Brain microvascular endothelial cell (primary cell): ENCODE results near the gene TMEM95.

Experiments used
- DNase-seq: peaks from one replicate; pipeline ENCODE4 v3.0.0-alpha.2; 2020
- H3K27ac ChIP-seq: fragments of 250-450 bp; sonication (Bioruptor Pico); 2 replicates; pipeline ENCODE4 v1.5.1; 2020; ENCODE audit warnings: mild to moderate bottlenecking, moderate library complexity
- H3K27me3 ChIP-seq: fragments of 250-450 bp; sonication (Bioruptor Pico); replicated peaks from 2 replicates; pipeline ENCODE4 v1.5.1; 2020; ENCODE audit warnings: mild to moderate bottlenecking
- H3K36me3 ChIP-seq: fragments of 250-450 bp; sonication (Bioruptor Pico); replicated peaks from 2 replicates; pipeline ENCODE4 v1.5.1; 2020; ENCODE audit warnings: mild to moderate bottlenecking
- H3K4me3 ChIP-seq: 2 replicates; pipeline ENCODE4 v1.5.1; 2011; ENCODE audit warnings: low read depth, mild to moderate bottlenecking, control low read depth, low read length, moderate library complexity
- in situ Hi-C: cut with HindIII; loops from 2 replicates; pipeline ENCODE4 v1.10.0; 2017; ENCODE audit warnings: low sequenced_read_pairs, low pct_ligation_motif_present
- TF ChIP-seq, protein P1 (sequence below): IDR thresholded peaks from 2 replicates; pipeline ENCODE4 v1.5.1; 2011; ENCODE audit warnings: low read depth, mild to moderate bottlenecking, moderate library complexity, low read length, control low read depth, inconsistent platforms; ENCODE audit errors: missing control alignments

TMEM95 gene

DNA sequence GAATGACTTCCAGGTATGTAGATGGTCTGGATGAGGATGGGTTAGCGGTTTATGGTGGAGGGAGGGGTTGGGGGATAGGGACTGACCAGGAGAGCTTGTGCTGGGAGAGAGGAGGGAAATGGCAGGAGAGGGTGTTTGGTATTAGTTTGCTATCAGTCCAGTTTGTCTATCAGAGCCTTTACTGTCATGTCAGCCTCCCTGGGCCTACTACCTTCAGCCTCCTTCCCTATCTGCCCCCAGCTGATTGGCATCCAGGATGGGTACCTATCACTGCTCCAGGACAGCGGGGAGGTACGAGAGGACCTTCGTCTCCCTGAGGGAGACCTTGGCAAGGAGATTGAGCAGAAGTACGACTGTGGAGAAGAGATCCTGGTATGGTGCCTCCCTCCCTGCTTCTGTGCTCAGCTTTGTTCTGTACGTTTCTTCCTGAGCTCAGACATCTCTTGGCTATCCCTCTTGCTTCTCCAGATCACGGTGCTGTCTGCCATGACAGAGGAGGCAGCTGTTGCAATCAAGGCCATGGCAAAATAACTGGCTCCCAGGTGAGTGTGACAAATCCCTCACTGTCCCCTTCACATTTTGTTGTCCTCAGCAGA, 43.7 kb upstream of the TMEM95 start:
- Histone ChIP-seq H3K36me3 (peaks cover 58% of the 10 kb centered on the region), H3K27me3 (no peaks in the 10 kb centered on the region), H3K27ac (no peak overlapping the region), H3K4me3 (no peak overlapping the region)
- in situ Hi-C loops, result no loop called here
- TF ChIP-seq, protein P1, sequence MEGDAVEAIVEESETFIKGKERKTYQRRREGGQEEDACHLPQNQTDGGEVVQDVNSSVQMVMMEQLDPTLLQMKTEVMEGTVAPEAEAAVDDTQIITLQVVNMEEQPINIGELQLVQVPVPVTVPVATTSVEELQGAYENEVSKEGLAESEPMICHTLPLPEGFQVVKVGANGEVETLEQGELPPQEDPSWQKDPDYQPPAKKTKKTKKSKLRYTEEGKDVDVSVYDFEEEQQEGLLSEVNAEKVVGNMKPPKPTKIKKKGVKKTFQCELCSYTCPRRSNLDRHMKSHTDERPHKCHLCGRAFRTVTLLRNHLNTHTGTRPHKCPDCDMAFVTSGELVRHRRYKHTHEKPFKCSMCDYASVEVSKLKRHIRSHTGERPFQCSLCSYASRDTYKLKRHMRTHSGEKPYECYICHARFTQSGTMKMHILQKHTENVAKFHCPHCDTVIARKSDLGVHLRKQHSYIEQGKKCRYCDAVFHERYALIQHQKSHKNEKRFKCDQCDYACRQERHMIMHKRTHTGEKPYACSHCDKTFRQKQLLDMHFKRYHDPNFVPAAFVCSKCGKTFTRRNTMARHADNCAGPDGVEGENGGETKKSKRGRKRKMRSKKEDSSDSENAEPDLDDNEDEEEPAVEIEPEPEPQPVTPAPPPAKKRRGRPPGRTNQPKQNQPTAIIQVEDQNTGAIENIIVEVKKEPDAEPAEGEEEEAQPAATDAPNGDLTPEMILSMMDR, result no peak
- no peak for DNase-seq

DNA sequence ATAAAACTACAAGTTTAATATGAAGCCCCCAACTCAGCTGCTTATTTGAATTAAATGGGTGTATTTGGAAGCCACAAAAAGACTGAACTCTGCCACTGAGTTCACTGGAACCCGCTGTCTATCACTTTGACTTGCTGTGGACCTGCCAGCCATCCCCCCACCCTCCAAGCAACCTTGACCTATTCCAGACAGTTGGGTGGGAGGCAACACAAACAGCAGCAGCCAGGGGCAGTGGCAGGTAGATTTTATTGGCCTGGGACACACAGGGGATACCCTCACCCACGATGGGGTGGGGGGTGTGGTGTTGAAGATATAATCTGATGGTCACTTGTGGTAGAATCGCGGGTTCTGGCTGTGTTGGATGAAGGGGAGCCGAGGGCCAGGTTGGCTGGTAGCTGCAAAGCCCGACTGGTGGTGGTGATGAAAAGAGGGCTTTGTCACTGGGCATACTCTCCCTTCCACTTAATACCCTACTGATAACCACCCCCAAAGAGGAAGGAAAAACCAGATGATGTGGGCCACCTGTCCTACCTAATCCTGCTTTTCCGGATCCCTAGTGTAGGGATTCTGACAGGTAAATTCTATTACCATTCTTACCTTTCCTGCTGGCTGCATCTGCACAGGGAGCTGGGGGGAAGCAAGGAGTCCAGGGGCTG, 42.4 kb upstream of the TMEM95 start:
- TF ChIP-seq, protein P1, result no peak
- DNase-seq, result no peak
- H3K27me3 ChIP-seq, result no peaks in the 10 kb centered on the region
- no peak overlapping the region for H3K4me3 ChIP-seq
- H3K27ac ChIP-seq, result no peak overlapping the region
- peaks cover 57% of the 10 kb centered on the region for H3K36me3 ChIP-seq
- in situ Hi-C loops, result no loop called here

GRCh38 chr17:7313088-7313889, 41.7 kb upstream of the TMEM95 start:
- TF ChIP-seq, protein P1, result peak; percentile 39
- Histone ChIP-seq H3K4me3 (no peak overlapping the region), H3K27ac (no peak overlapping the region), H3K36me3 (peaks cover 60% of the 10 kb centered on the region), H3K27me3 (no peaks in the 10 kb centered on the region)
- in situ Hi-C loops, result no loop called here
- DNase-seq, result no peak

DNA sequence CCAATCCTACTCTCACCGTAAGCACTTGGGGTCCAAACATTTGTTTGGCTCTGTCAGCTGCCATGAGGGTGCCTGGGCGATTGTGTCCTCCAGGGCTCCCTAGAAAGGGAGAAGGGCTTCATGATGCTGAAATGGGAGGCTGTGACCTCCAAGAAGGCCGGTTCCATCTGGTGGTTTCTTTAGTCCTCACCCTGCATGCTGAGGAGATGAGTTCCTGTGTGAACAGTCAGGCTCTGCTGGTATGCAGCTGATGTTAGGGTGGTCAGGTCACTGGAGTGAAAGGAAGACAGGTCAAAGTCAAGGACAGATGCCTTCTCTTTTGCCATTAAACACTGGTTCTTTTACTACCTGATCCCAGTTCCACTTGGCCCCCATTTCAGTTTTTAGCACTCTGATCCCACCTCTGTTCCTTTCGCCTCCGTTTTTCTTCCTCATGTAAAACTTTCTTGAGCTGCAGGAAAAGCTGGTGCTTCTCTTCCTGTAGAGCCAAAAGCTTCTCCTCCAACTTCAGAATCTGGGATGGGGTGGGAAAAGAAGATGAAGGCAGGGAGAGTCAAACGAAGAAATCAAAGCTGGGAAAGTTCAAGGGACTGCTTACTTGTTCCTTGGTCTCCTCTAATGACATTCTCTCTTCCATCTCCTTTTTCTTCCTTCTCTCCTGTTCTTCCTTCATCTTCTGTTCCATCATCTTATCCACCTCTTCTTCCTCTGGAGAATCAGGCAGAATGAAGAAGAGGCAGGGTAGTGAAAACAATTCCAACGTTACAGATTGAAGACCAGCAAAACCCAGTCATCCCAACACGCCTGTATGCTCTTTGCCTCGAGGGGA, 40.9 kb upstream of the TMEM95 start:
- in situ Hi-C loops, result no loop called here
- Histone ChIP-seq H3K4me3 (peak overlapping the region; percentile 81), H3K36me3 (peaks cover 66% of the 10 kb centered on the region), H3K27me3 (no peaks in the 10 kb centered on the region), H3K27ac (peak overlapping the region; percentile 78)
- DNase-seq, result peak; percentile 10
- TF ChIP-seq, protein P1, result no peak

DNA sequence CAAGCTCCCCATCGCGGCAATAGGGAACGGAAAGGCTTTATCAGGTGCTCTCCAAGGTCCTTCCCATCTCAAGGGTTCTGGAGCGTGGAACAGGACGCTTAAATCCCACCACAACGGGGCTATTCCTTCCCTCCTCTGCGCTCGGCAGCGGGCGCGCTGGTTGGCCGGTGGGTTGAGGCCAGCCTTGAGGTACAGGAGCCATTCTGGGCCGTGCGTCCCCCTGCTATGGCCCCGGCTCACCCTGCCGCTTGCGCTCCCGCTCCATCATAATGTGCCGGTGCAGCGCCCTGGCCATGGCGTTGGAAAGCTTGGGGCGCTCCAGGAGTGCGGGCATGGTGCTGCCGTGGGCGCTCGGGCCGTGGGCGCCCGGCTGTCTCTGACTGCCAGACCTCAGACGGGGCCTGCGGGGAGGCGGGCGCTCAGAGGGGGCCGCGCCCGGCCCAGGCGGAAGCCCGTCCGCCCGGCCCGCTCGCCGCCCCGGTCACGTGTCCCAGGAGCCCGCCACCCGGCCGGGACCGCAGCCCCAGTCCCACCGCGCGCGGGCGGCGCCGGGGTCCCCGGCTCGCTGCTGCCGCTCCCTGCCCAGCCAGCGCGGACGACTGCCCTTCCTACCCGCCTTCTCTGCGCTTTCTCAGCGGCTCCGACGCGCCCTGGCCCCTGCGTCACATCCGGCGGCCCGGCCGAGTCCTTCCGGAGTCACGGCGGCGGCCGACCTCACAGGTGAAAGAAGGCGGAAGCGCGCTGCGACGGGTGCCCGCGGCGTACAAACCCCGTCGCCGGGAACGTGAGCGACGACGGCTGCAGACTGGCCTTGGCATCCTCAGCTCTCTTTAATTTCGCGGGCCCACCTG, 40.0 kb upstream of the TMEM95 start, which contains the start of gene GPS2:
Gene GPS2, minus strand, starts transcription at position 642 of the 851 bp plus-strand sequence. Its CDS starts 308 bp downstream, at position 334.
- DNase-seq, result peak; percentile 59
- Histone ChIP-seq H3K4me3 (peak within 1 kb of the TSS; percentile 81), H3K27me3 (no peaks in the 10 kb centered on the region), H3K27ac (peak within 1 kb of the TSS; percentile 78), H3K36me3 (peaks cover 59% of the 10 kb centered on the region)
- in situ Hi-C loops, result no loop called here
- TF ChIP-seq, protein P1, result no peak
